GM23338 (cell line): ENCODE results near the gene LMBR1L. TPM values are rescaled to one million over a fixed set of nuclear protein-coding genes. Genes with fewer than 3 reads are reported as not detected.

ENCODE experiments used
- ATAC-seq: fragments of 200-7000 bp; cut with Tn5 transposase; 3 replicates; pipeline ENCODE4 v1.9.1; 2020
- DNase-seq: peaks from one replicate; pipeline ENCODE4 v3.0.0-alpha.2; 2015; ENCODE audit warnings: low spot score
- H2AFZ ChIP-seq: fragments of 200-600 bp; sonication (generic); 2 replicates; pipeline ENCODE4 v1.8.0; 2016; ENCODE audit warnings: antibody characterized with exemption, mild to moderate bottlenecking, moderate library complexity
- H3F3A ChIP-seq: fragments of 200-600 bp; sonication (generic); replicated peaks from 2 replicates; pipeline ENCODE4 v1.8.0; 2017; ENCODE audit warnings: antibody characterized with exemption, mixed run types, low read depth
- H3K27ac ChIP-seq: fragments of 200-600 bp; sonication (generic); 2 replicates; pipeline ENCODE4 v1.6.1; 2016; ENCODE audit warnings: low read depth
- H3K27me3 ChIP-seq: fragments of 200-600 bp; sonication (generic); 2 replicates; pipeline ENCODE4 v1.8.0; 2016; ENCODE audit warnings: mild to moderate bottlenecking, mixed run types, moderate library complexity; ENCODE audit not compliant: insufficient read depth
- H3K36me3 ChIP-seq: fragments of 200-600 bp; sonication (generic); 2 replicates; pipeline ENCODE4 v1.8.0; 2016; ENCODE audit warnings: mild to moderate bottlenecking; ENCODE audit not compliant: insufficient read depth
- H3K4me1 ChIP-seq: fragments of 200-600 bp; sonication (generic); 2 replicates; pipeline ENCODE4 v1.8.0; 2016; ENCODE audit warnings: mild to moderate bottlenecking, moderate library complexity; ENCODE audit not compliant: insufficient read depth
- H3K4me2 ChIP-seq: fragments of 200-600 bp; sonication (generic); 2 replicates; pipeline ENCODE4 v1.7.1; 2017; ENCODE audit warnings: mixed run types
- H3K4me3 ChIP-seq: fragments of 200-600 bp; sonication (generic); 2 replicates; pipeline ENCODE4 v1.6.1; 2016; ENCODE audit warnings: mixed run types
- H3K79me2 ChIP-seq: fragments of 200-600 bp; sonication (generic); replicated peaks from 2 replicates; pipeline ENCODE4 v1.8.0; 2017; ENCODE audit warnings: mild to moderate bottlenecking; ENCODE audit not compliant: insufficient read depth
- H3K9me2 ChIP-seq: fragments of 200-600 bp; sonication (generic); 2 replicates; pipeline ENCODE4 v1.8.0; 2017; ENCODE audit not compliant: insufficient read depth
- H4K20me1 ChIP-seq: fragments of 200-600 bp; sonication (generic); replicated peaks from 2 replicates; pipeline ENCODE4 v1.8.0; 2017; ENCODE audit warnings: mild to moderate bottlenecking; ENCODE audit not compliant: insufficient read depth
- H3K27ac Mint-ChIP-seq: 2 replicates; pipeline ENCODE4 v1.8.0; 2020; ENCODE audit warnings: inconsistent platforms, mild to moderate bottlenecking, moderate library complexity, mixed read lengths
- H3K27me3 Mint-ChIP-seq: 3 replicates; pipeline ENCODE4 v1.8.0; 2022; ENCODE audit warnings: low read depth, mild to moderate bottlenecking, moderate library complexity, mixed read lengths, inconsistent platforms; ENCODE audit not compliant: insufficient read depth, poor library complexity
- H3K36me3 Mint-ChIP-seq: 3 replicates; pipeline ENCODE4 v1.8.0; 2021; ENCODE audit warnings: low read depth, mild to moderate bottlenecking, inconsistent platforms, moderate library complexity, mixed read lengths
- H3K4me1 Mint-ChIP-seq: 3 replicates; pipeline ENCODE4 v1.8.0; 2020; ENCODE audit warnings: mild to moderate bottlenecking, inconsistent platforms, mixed read lengths
- H3K4me3 Mint-ChIP-seq: 3 replicates; pipeline ENCODE4 v1.8.0; 2021; ENCODE audit warnings: moderate library complexity, mild to moderate bottlenecking, inconsistent platforms, mixed read lengths
- H3K9me3 Mint-ChIP-seq: 3 replicates; pipeline ENCODE4 v1.8.0; 2020; ENCODE audit warnings: moderate library complexity, mild to moderate bottlenecking, inconsistent platforms, mixed read lengths
- CREB1 ChIP-seq: fragments of 250-450 bp; sonication (Bioruptor Pico); IDR thresholded peaks from 2 replicates; pipeline ENCODE4 v1.5.0; 2020; ENCODE audit warnings: low read depth, mild to moderate bottlenecking, moderate library complexity
- CTCF ChIP-seq, 2 experiments: fragments of 200-600 bp in 1 of 2; sonication (generic) in 1 of 2; conservative IDR thresholded peaks; 2 replicates each; pipeline versions ENCODE4 v1.5.1 to v1.6.1; 2016 to 2017; ENCODE audit warnings: antibody characterized with exemption in 2 of 2, low read depth in 2 of 2, mild to moderate bottlenecking in 2 of 2, moderate library complexity in 1 of 2
- ETS1 ChIP-seq: IDR thresholded peaks from 2 replicates; pipeline ENCODE4 v1.6.1; 2016; ENCODE audit warnings: antibody characterized with exemption
- EZH2phosphoT487 ChIP-seq: fragments of 200-600 bp; sonication (generic); IDR thresholded peaks from one replicate; pipeline ENCODE4 v1.8.1; 2018; ENCODE audit warnings: antibody characterized with exemption; ENCODE audit not compliant: unreplicated experiment
- JUNB ChIP-seq: IDR thresholded peaks from one replicate; pipeline ENCODE4 v1.6.1; 2016; ENCODE audit warnings: antibody characterized with exemption; ENCODE audit not compliant: unreplicated experiment
- POLR2AphosphoS5 ChIP-seq: IDR thresholded peaks from 2 replicates; pipeline ENCODE4 v1.6.1; 2016; ENCODE audit warnings: antibody characterized with exemption, low read depth
- ZNF462 ChIP-seq: fragments of 250-450 bp; sonication (Bioruptor Pico); IDR thresholded peaks from 2 replicates; pipeline ENCODE4 v1.5.0; 2020; ENCODE audit warnings: mild to moderate bottlenecking, moderate library complexity
- polyA plus RNA-seq: library from polyadenylated mRNA; unstranded; fragments of >200 nt; fragmentation: Nextera tagmentation; extraction: Ambion mirVana; gene quantifications from 2 replicates; pipeline ENCODE4 v1.2.1, GENCODE V29; 2016
- total RNA-seq: library from RNA; depleted of rRNA; stranded (reverse); fragments of >200 nt; shearing (Covaris generic); gene quantifications from 2 replicates; pipeline ENCODE4 v1.2.3, GENCODE V29; 2014

The LMBR1L gene
- total and polyA plus RNA-seq, 2 experiments from 2014 or later = 19.8 to 57.0 TPM

GRCh38 chr12:49133590-49133989 lies 22.9 kb upstream of the LMBR1L start:
- Mint-ChIP-seq H3K36me3 (peaks cover 26% of the 10 kb centered on the region), H3K9me3 (peaks cover 4% of the 10 kb centered on the region; the same call in 1 of the 3 replicates), H3K27ac (no peak overlapping the region), H3K27me3 (peaks cover 23% of the 10 kb centered on the region), H3K4me3 (no peak overlapping the region), H3K4me1 (peaks cover 28% of the 10 kb centered on the region)
- H3K27ac ChIP-seq = no peak overlapping the region
- no peak overlapping the region for H3K4me3 ChIP-seq
- peaks cover 24% of the 10 kb centered on the region for H3F3A ChIP-seq
- H3K79me2 ChIP-seq = peaks cover 28% of the 10 kb centered on the region
- DNase-seq = no peak
- no peaks in the 10 kb centered on the region; the same call in 1 of the 2 replicates for H3K9me2 ChIP-seq
- H3K4me1 ChIP-seq = peaks cover 9% of the 10 kb centered on the region
- H3K27me3 ChIP-seq = no peaks in the 10 kb centered on the region
- no peak for ATAC-seq
- peaks cover 15% of the 10 kb centered on the region for H3K36me3 ChIP-seq
- no peak overlapping the region for H2AFZ ChIP-seq
- H3K4me2 ChIP-seq = no peak overlapping the region
- H4K20me1 ChIP-seq = peaks cover 12% of the 10 kb centered on the region
- no peak for TF ChIP-seq CTCF (conservative IDR thresholded peaks at IDR 0.05; ENCODE audit: low read depth in 2 of 2)
- no peak for TF ChIP-seq CREB1 (CRISPR knock-in tag)
- TF ChIP-seq ETS1 = no peak
- TF ChIP-seq EZH2phosphoT487 = no peak
- TF ChIP-seq POLR2AphosphoS5 = no peak
- TF ChIP-seq JUNB = no peak
- TF ChIP-seq ZNF462 (CRISPR knock-in tag) = no peak
